IMR-90 (cell line): ENCODE measurements around the gene SVIL. TPM values are rescaled to one million over a fixed set of nuclear protein-coding genes. Genes with fewer than 3 reads are reported as not detected.

Experiments used
- ATAC-seq: fragments of 200-7000 bp; cut with Tn5 transposase; 2 replicates; pipeline ENCODE4 v1.9.1; 2020; ENCODE audit warnings: low read depth, mild to moderate bottlenecking, moderate library complexity
- BruUV-seq: library from RNA; stranded (reverse); fragments of 400-500 nt; replicated peaks from 2 replicates; lab custom pipeline; 2021; lab: Mats Ljungman, UMichigan
- CTCF ChIA-PET: fragments of 300-600 bp; formaldehyde crosslinking; extraction: SDS; loops from one replicate; lab custom pipeline; 2021; ENCODE audit warnings: antibody characterized with exemption; lab: Yijun Ruan, JAX
- POLR2A ChIA-PET: fragments of 300-600 bp; sonication (Branson Sonifier 250); formaldehyde crosslinking; loops from one replicate; lab custom pipeline; 2022; ENCODE audit warnings: antibody characterized with exemption; ENCODE audit not compliant: unreplicated experiment; lab: Charles Lee
- DNase-seq: peaks from one replicate; pipeline ENCODE4 v3.0.0; 2013
- H2AFZ ChIP-seq: replicated peaks from 2 replicates; pipeline ENCODE3; 2013; ENCODE audit warnings: low read length, mild to moderate bottlenecking; ENCODE audit not compliant: poor library complexity
- H2AK5ac ChIP-seq: 2 replicates; pipeline ENCODE4 v1.6.1; 2013; ENCODE audit warnings: low read depth, low read length, inconsistent platforms
- H2AK9ac ChIP-seq: replicated peaks from 2 replicates; pipeline ENCODE3; 2013; ENCODE audit warnings: mild to moderate bottlenecking, low read depth, low read length, moderate library complexity; ENCODE audit not compliant: poor library complexity
- H2BK120ac ChIP-seq: 2 replicates; pipeline ENCODE4 v1.6.1; 2013; ENCODE audit warnings: low read depth, low read length, inconsistent platforms
- H2BK15ac ChIP-seq: 3 replicates; pipeline ENCODE4 v1.6.1; 2013; ENCODE audit warnings: low read depth, low read length, inconsistent platforms
- H2BK20ac ChIP-seq: 2 replicates; pipeline ENCODE4 v1.6.1; 2013; ENCODE audit warnings: low read depth, mild to moderate bottlenecking, inconsistent platforms, low read length, moderate library complexity
- H2BK5ac ChIP-seq: 2 replicates; pipeline ENCODE4 v1.6.1; 2013; ENCODE audit warnings: mild to moderate bottlenecking, low read depth, low read length, inconsistent platforms; ENCODE audit not compliant: poor library complexity, severe bottlenecking
- H3K14ac ChIP-seq: replicated peaks from 2 replicates; pipeline ENCODE4 v1.6.1; 2013; ENCODE audit warnings: low read depth, low read length, inconsistent platforms
- H3K18ac ChIP-seq: 2 replicates; pipeline ENCODE4 v1.6.1; 2013; ENCODE audit warnings: low read depth, low read length, control low read depth
- H3K23ac ChIP-seq: 2 replicates; pipeline ENCODE4 v1.6.1; 2013; ENCODE audit warnings: low read depth, low read length, inconsistent platforms
- H3K27ac ChIP-seq: 2 replicates; pipeline ENCODE4 v1.5.1; 2013; ENCODE audit warnings: mild to moderate bottlenecking, control low read depth, low read length; ENCODE audit not compliant: insufficient read depth
- H3K27me3 ChIP-seq: 2 replicates; pipeline ENCODE4 v1.6.1; 2013; ENCODE audit warnings: low read length; ENCODE audit not compliant: control insufficient read depth, insufficient read depth
- H3K36me3 ChIP-seq: 2 replicates; pipeline ENCODE4 v1.6.1; 2013; ENCODE audit warnings: low read length, mixed read lengths; ENCODE audit not compliant: control insufficient read depth, insufficient read depth
- H3K4ac ChIP-seq: 2 replicates; pipeline ENCODE4 v1.6.1; 2013; ENCODE audit warnings: low read depth, low read length, inconsistent platforms
- H3K4me1 ChIP-seq: 2 replicates; pipeline ENCODE4 v1.6.1; 2013; ENCODE audit warnings: low read length, mixed read lengths; ENCODE audit not compliant: control insufficient read depth, insufficient read depth
- H3K4me2 ChIP-seq: 2 replicates; pipeline ENCODE4 v1.6.1; 2013; ENCODE audit warnings: low read depth, mild to moderate bottlenecking, control low read depth, low read length, moderate library complexity
- H3K4me3 ChIP-seq: 2 replicates; pipeline ENCODE4 v1.5.1; 2013; ENCODE audit warnings: low read depth, mild to moderate bottlenecking, control low read depth, low read length, moderate library complexity; ENCODE audit not compliant: insufficient read depth
- H3K56ac ChIP-seq: 2 replicates; pipeline ENCODE4 v1.6.1; 2013; ENCODE audit warnings: low read length, inconsistent platforms; ENCODE audit not compliant: insufficient read depth; ENCODE audit errors: extremely low read depth
- H3K79me1 ChIP-seq, 2 experiments: 2 replicates each; pipeline ENCODE4 v1.6.1; 2013; ENCODE audit warnings: low read length in 2 of 2, inconsistent platforms in 1 of 2, low read depth in 1 of 2
- H3K9ac ChIP-seq: 2 replicates; pipeline ENCODE4 v1.6.1; 2013; ENCODE audit warnings: low read depth, low read length, control low read depth
- H3K9me1 ChIP-seq: 2 replicates; pipeline ENCODE4 v1.6.1; 2013; ENCODE audit warnings: low read length, inconsistent platforms; ENCODE audit not compliant: insufficient read depth
- H3K9me3 ChIP-seq: 2 replicates; pipeline ENCODE4 v1.6.1; 2013; ENCODE audit warnings: low read length; ENCODE audit not compliant: control insufficient read depth, insufficient read depth
- H4K20me1 ChIP-seq: 2 replicates; pipeline ENCODE4 v1.6.1; 2013; ENCODE audit warnings: low read length, inconsistent platforms; ENCODE audit not compliant: insufficient read depth
- H4K5ac ChIP-seq: 2 replicates; pipeline ENCODE4 v1.6.1; 2013; ENCODE audit warnings: mild to moderate bottlenecking, low read depth, low read length, control low read depth
- H4K8ac ChIP-seq, 2 experiments: 2 replicates each; pipeline ENCODE4 v1.6.1; 2013; ENCODE audit warnings: low read depth in 2 of 2, low read length in 2 of 2, control low read depth in 1 of 2, inconsistent platforms in 1 of 2
- H4K91ac ChIP-seq: 2 replicates; pipeline ENCODE4 v1.6.1; 2013; ENCODE audit warnings: low read depth, low read length, inconsistent platforms; ENCODE audit not compliant: insufficient read depth
- CHD1 ChIP-seq: IDR thresholded peaks from 2 replicates; pipeline ENCODE4 v1.6.1; 2012; ENCODE audit warnings: low read depth, low read length, improper control_type of control experiment
- CTCF ChIP-seq: conservative IDR thresholded peaks from 2 replicates; pipeline ENCODE4 v1.5.1; 2012; ENCODE audit warnings: mild to moderate bottlenecking, low read depth, low read length, improper control_type of control experiment
- ELK1 ChIP-seq: fragments of 150-350 bp; IDR thresholded peaks from 2 replicates; pipeline ENCODE4 v1.6.1; 2016; ENCODE audit warnings: low read depth, mild to moderate bottlenecking, low read length, moderate library complexity, borderline replicate concordance
- FOS ChIP-seq: fragments of 150-350 bp; IDR thresholded peaks from 2 replicates; pipeline ENCODE4 v1.6.1; 2016; ENCODE audit warnings: low read depth, low read length
- MAFK ChIP-seq: IDR thresholded peaks from 2 replicates; pipeline ENCODE4 v1.6.1; 2012; ENCODE audit warnings: low read depth, low read length, improper control_type of control experiment
- MAZ ChIP-seq: IDR thresholded peaks from 2 replicates; pipeline ENCODE4 v1.6.1; 2012; ENCODE audit warnings: low read depth, mild to moderate bottlenecking, low read length, improper control_type of control experiment, moderate library complexity, borderline replicate concordance
- MXI1 ChIP-seq: IDR thresholded peaks from 2 replicates; pipeline ENCODE4 v1.6.1; 2012; ENCODE audit warnings: low read depth, mild to moderate bottlenecking, low read length, moderate library complexity, borderline replicate concordance
- NFE2L2 ChIP-seq: fragments of 150-350 bp; IDR thresholded peaks from 2 replicates; pipeline ENCODE4 v1.6.1; 2016; ENCODE audit warnings: low read depth, mild to moderate bottlenecking, low read length
- POLR2A ChIP-seq: IDR thresholded peaks from 2 replicates; pipeline ENCODE4 v1.6.1; 2012; ENCODE audit warnings: mild to moderate bottlenecking, low read depth, low read length
- RCOR1 ChIP-seq: IDR thresholded peaks from 2 replicates; pipeline ENCODE4 v1.6.1; 2012; ENCODE audit warnings: mild to moderate bottlenecking, low read length, improper control_type of control experiment; ENCODE audit not compliant: insufficient replicate concordance
- RFX5 ChIP-seq: IDR thresholded peaks from 2 replicates; pipeline ENCODE4 v1.8.0; 2012; ENCODE audit warnings: low read depth, mild to moderate bottlenecking, low read length, moderate library complexity
- SMC3 ChIP-seq: fragments of 150-350 bp; IDR thresholded peaks from 2 replicates; pipeline ENCODE4 v1.6.1; 2016; ENCODE audit warnings: low read depth, mild to moderate bottlenecking, antibody characterized with exemption, low read length, moderate library complexity
- USF2 ChIP-seq: fragments of 150-350 bp; IDR thresholded peaks from 2 replicates; pipeline ENCODE4 v1.6.1; 2017; ENCODE audit warnings: mild to moderate bottlenecking, antibody characterized with exemption, low read length, low read depth
- WGBS, 2 experiments: methylation state at CpG; one replicate each; pipeline versions ENCODE4 v1.1.5 to v1.1.7; 2013; ENCODE audit warnings: missing lambda C conversion rate in 2 of 2; ENCODE audit not compliant: insufficient read length in 1 of 2; ENCODE audit errors: extremely low coverage in 2 of 2; 5-methylcytosine and 5-hydroxymethylcytosine counted together
- dilution Hi-C: fragments of 300-500 bp; cut with HindIII; formaldehyde crosslinking; loops from one replicate; pipeline ENCODE4 v1.14.3; 2018; ENCODE audit warnings: low sequenced_read_pairs; ENCODE audit not compliant: unreplicated experiment
- in situ Hi-C: fragments of 300-500 bp; cut with MboI; formaldehyde crosslinking; loops from 3 replicates; pipeline ENCODE4 v1.14.3; 2019; ENCODE audit warnings: low sequenced_read_pairs, inconsistent platforms, mixed read lengths
- intact Hi-C: fragments of 100-400 bp; cut with micrococcal nuclease; formaldehyde crosslinking; loops from 2 replicates; pipeline ENCODE4 v1.10.0; 2022
- polyA plus RNA-seq, 3 experiments: library from polyadenylated mRNA; depleted of rRNA; stranded (reverse); fragments of >200 nt; gene quantifications; 2 replicates each; pipeline ENCODE4 v1.2.3, GENCODE V29; 2012; ENCODE audit warnings: low replicate concordance in 1 of 3
- total RNA-seq: library from RNA; depleted of rRNA; stranded (reverse); fragments of >200 nt; gene quantifications from 2 replicates; pipeline ENCODE4 v1.2.3, GENCODE V29; 2012

SVIL gene
- total and polyA plus RNA-seq, 2 of the 4 experiments (the other 2 are of a cell fraction): 11.5 to 11.6 TPM

GRCh38 chr10:29680091-29680490 lies 45.3 kb upstream of the SVIL start:
- no peak overlapping the region for H2AK5ac ChIP-seq
- BruUV-seq: no TSS peak

More at GRCh38 chr10:29680091-29680490, 45.3 kb upstream of the SVIL start:
- Histone ChIP-seq H3K79me1 (peaks cover 16 to 56% of the 10 kb centered on the region in 2 experiments), H3K18ac (no peak overlapping the region), H4K91ac (no peak overlapping the region), H3K9me1 (peaks cover 15% of the 10 kb centered on the region), H2BK5ac (no peak overlapping the region), H3K4me1 (no peaks in the 10 kb centered on the region), H2BK20ac (no peak overlapping the region), H3K27ac (no peak overlapping the region), H3K9ac (no peak overlapping the region), H3K56ac (no peak overlapping the region), H3K36me3 (peaks cover 32% of the 10 kb centered on the region), H2BK120ac (no peak overlapping the region), H3K4ac (no peak overlapping the region), H4K20me1 (peaks cover 27% of the 10 kb centered on the region), H3K4me3 (no peak overlapping the region), H3K14ac (no peak overlapping the region), H2BK15ac (no peak overlapping the region), H4K8ac (no peak overlapping the region), H2AFZ (no peak overlapping the region), H2AK9ac (peak overlapping the region; percentile 66), H3K4me2 (no peak overlapping the region), H3K23ac (no peak overlapping the region), H3K27me3 (no peaks in the 10 kb centered on the region), H3K9me3 (peaks cover 1% of the 10 kb centered on the region), H4K5ac (no peak overlapping the region)
- no peak for ATAC-seq
- WGBS, 2 experiments: 86% methylated on average over 1 of the region's 6 CpGs; no CpG with 5 or more reads in 1 of the 2 experiments
- POLR2A ChIA-PET: no interaction called here
- dilution Hi-C loops: no loop called here
- in situ Hi-C loops: no loop called here
- TF ChIP-seq SMC3 (no peak), RFX5 (no peak), MXI1 (no peak), USF2 (no peak), MAFK (no peak), CTCF (no peak), RCOR1 (no peak), NFE2L2 (no peak), ELK1 (no peak), CHD1 (no peak), POLR2A (no peak), MAZ (no peak), FOS (no peak)
- DNase-seq: no peak
- intact Hi-C loops: no loop called here
- CTCF ChIA-PET: no interaction called here
